GM20000 (cell line): ENCODE results near the gene FILIP1.
"Not testable (repeated sequence)": the region's sequence is repeated elsewhere in the genome, so short reads cannot be mapped to it uniquely, and the experiment has no call there.

Experiments
- DNase-seq: peaks from one replicate; pipeline ENCODE4 v3.0.0; 2012; ENCODE audit warnings: low spot score
- CTCF ChIP-seq: IDR thresholded peaks from 2 replicates; pipeline ENCODE4 v1.5.1; 2012; ENCODE audit warnings: mild to moderate bottlenecking, control low read depth; ENCODE audit errors: extremely low read depth, missing control alignments

Gene FILIP1

GRCh38 chr6:75419980-75420379 is 73.6 kb downstream of the FILIP1 start:
- no peak for TF ChIP-seq CTCF
- DNase-seq, result no peak

GRCh38 chr6:75419416-75419815 is 74.2 kb downstream of the FILIP1 start:
- TF ChIP-seq CTCF, result no peak
- DNase-seq, result no peak

GRCh38 chr6:75418233-75418632 is 75.4 kb downstream of the FILIP1 start:
- TF ChIP-seq CTCF, result no peak
- no peak for DNase-seq

- no peak for DNase-seq
- no peak for TF ChIP-seq CTCF
These were observed 77.2 kb downstream of the FILIP1 start for GRCh38 chr6:75416443-75416842.

GRCh38 chr6:75415804-75416203 is 77.8 kb downstream of the FILIP1 start:
- TF ChIP-seq CTCF, result no peak
- DNase-seq, result no peak

- DNase-seq, result no peak
- no peak for TF ChIP-seq CTCF
These were observed 79.1 kb downstream of the FILIP1 start for GRCh38 chr6:75414445-75415021.

GRCh38 chr6:75412969-75413662 is 80.5 kb downstream of the FILIP1 start:
- no peak for TF ChIP-seq CTCF
- no peak for DNase-seq

GRCh38 chr6:75410564-75410963 is 83.0 kb downstream of the FILIP1 start:
- DNase-seq, result not testable (repeated sequence)
